HCT116 (cell line): ENCODE data around the gene ASPRV1. TPM values are rescaled to one million over a fixed set of nuclear protein-coding genes. Genes with fewer than 3 reads are reported as not detected.

Experiments used
- ATAC-seq: fragments of 200-7000 bp; cut with Tn5 transposase; 2 replicates; pipeline ENCODE4 v1.9.1; 2020; ENCODE audit warnings: mild to moderate bottlenecking, moderate library complexity
- BruUV-seq: library from RNA; stranded (reverse); fragments of 400-500 nt; replicated peaks from 2 replicates; lab custom pipeline; 2021; lab: Mats Ljungman, UMichigan
- CTCF ChIA-PET: fragments of 300-600 bp; sonication (Branson Sonifier 250); formaldehyde crosslinking; loops from one replicate; lab custom pipeline; 2021; ENCODE audit warnings: antibody characterized with exemption; lab: Charles Lee
- POLR2A ChIA-PET: fragments of 300-600, 350-600 bp; sonication (Branson Sonifier 250); formaldehyde crosslinking; loops from one replicate; lab custom pipeline; 2021; ENCODE audit warnings: antibody characterized with exemption; lab: Charles Lee
- RAD21 ChIA-PET, 2 experiments: fragments of 300-600 bp; sonication (Branson Sonifier 250); formaldehyde crosslinking; loops; one replicate each; lab custom pipeline; 2023; ENCODE audit warnings: low total read pairs in 2 of 2; ENCODE audit not compliant: uncharacterized antibody in 2 of 2, unreplicated experiment in 2 of 2, low non-redundant PET in 1 of 2; lab: Charles Lee
- DNase-seq: peaks from one replicate; pipeline ENCODE4 v3.0.0-alpha.2; 2010; ENCODE audit warnings: low read depth, low spot score
- H2AFZ ChIP-seq: fragments of 200-600 bp; shearing (Covaris generic), sonication (generic); 2 replicates; pipeline ENCODE4 v1.6.1; 2017; ENCODE audit warnings: low read depth, mixed run types, mixed read lengths, antibody characterized with exemption, low read length; ENCODE audit not compliant: poor library complexity, severe bottlenecking
- H3K27ac ChIP-seq: 2 replicates; pipeline ENCODE4 v1.5.1; 2012; ENCODE audit warnings: low read depth, low read length
- H3K27me3 ChIP-seq: fragments of 200-600 bp; sonication (generic); 2 replicates; pipeline ENCODE4 v1.6.1; 2016; ENCODE audit warnings: mixed run types, low read length, mixed read lengths; ENCODE audit not compliant: insufficient read depth
- H3K36me3 ChIP-seq, 2 experiments: fragments of 200-500 bp in 1 of 2; fragments of 200-600 bp in 1 of 2; sonication (Bioruptor generic) in 1 of 2; sonication (generic) in 1 of 2; 2 replicates each; pipeline versions ENCODE4 v1.5.1 to v1.6.1; 2014 to 2016; ENCODE audit warnings: low read length in 2 of 2, inconsistent platforms in 1 of 2, mixed read lengths in 1 of 2, mixed run types in 1 of 2; ENCODE audit not compliant: insufficient read depth in 2 of 2, control insufficient read depth in 1 of 2
- H3K4me1 ChIP-seq, 2 experiments: fragments of 200-600 bp in 1 of 2; sonication (generic) in 1 of 2; 2 replicates each; pipeline versions ENCODE4 v1.5.1 to v1.6.1; 2012 to 2017; ENCODE audit warnings: low read length in 2 of 2, inconsistent platforms in 1 of 2, mild to moderate bottlenecking in 1 of 2, mixed read lengths in 1 of 2, mixed run types in 1 of 2, moderate library complexity in 1 of 2; ENCODE audit not compliant: insufficient read depth in 2 of 2, control insufficient read depth in 1 of 2
- H3K4me2 ChIP-seq: fragments of 200-600 bp; sonication (generic); 2 replicates; pipeline ENCODE4 v1.6.1; 2017; ENCODE audit warnings: mixed run types, low read length, mixed read lengths
- H3K4me3 ChIP-seq, 2 experiments: fragments of 200-600 bp in 1 of 2; sonication (generic) in 1 of 2; replicated peaks in 1 of 2; 2 replicates each; pipeline ENCODE4 v1.5.1; 2011 to 2016; ENCODE audit warnings: low read length in 2 of 2, control low read depth in 1 of 2, low read depth in 1 of 2, mild to moderate bottlenecking in 1 of 2, mixed read lengths in 1 of 2, mixed run types in 1 of 2
- H3K79me2 ChIP-seq: fragments of 200-600 bp; sonication (generic); 2 replicates; pipeline ENCODE4 v1.6.1; 2017; ENCODE audit warnings: mild to moderate bottlenecking, mixed run types, low read length, moderate library complexity, mixed read lengths; ENCODE audit not compliant: insufficient read depth
- H3K9ac ChIP-seq: fragments of 200-600 bp; sonication (generic); 2 replicates; pipeline ENCODE4 v1.6.1; 2016; ENCODE audit warnings: low read length, mixed read lengths
- H3K9me2 ChIP-seq: fragments of 200-600 bp; sonication (generic), shearing (Covaris generic); 2 replicates; pipeline ENCODE4 v1.6.1; 2017; ENCODE audit warnings: mixed run types, mild to moderate bottlenecking, moderate library complexity; ENCODE audit not compliant: insufficient read depth
- H3K9me3 ChIP-seq, 2 experiments: fragments of 200-500 bp in 1 of 2; fragments of 200-600 bp in 1 of 2; sonication (Bioruptor generic) in 1 of 2; sonication (generic) in 1 of 2; 2 replicates each; pipeline ENCODE4 v1.6.1; 2014 to 2017; ENCODE audit warnings: low read length in 2 of 2, mixed read lengths in 2 of 2, inconsistent platforms in 1 of 2, low read depth in 1 of 2, mild to moderate bottlenecking in 1 of 2, mixed run types in 1 of 2, moderate library complexity in 1 of 2; ENCODE audit not compliant: control insufficient read depth in 1 of 2, insufficient read depth in 1 of 2
- H4K20me1 ChIP-seq: fragments of 200-600 bp; sonication (generic), shearing (Covaris generic); 2 replicates; pipeline ENCODE4 v1.6.1; 2017; ENCODE audit warnings: mixed run types, mild to moderate bottlenecking, moderate library complexity; ENCODE audit not compliant: insufficient read depth
- ATF3 ChIP-seq: IDR thresholded peaks from 2 replicates; pipeline ENCODE4 v1.6.1; 2012
- CBX3 ChIP-seq: IDR thresholded peaks from 2 replicates; pipeline ENCODE4 v1.6.1; 2012; ENCODE audit warnings: low read depth
- CEBPB ChIP-seq: IDR thresholded peaks from 2 replicates; pipeline ENCODE4 v1.6.1; 2012; ENCODE audit warnings: low read depth
- ELF1 ChIP-seq: IDR thresholded peaks from 2 replicates; pipeline ENCODE4 v1.6.1; 2012; ENCODE audit warnings: low read depth, borderline replicate concordance
- EZH2 ChIP-seq: fragments of 200-600 bp; sonication (generic); IDR thresholded peaks from 2 replicates; pipeline ENCODE4 v1.6.1; 2017; ENCODE audit warnings: antibody characterized with exemption, mixed run types
- FOSL1 ChIP-seq: IDR thresholded peaks from 2 replicates; pipeline ENCODE4 v1.6.1; 2012; ENCODE audit warnings: low read depth
- JUND ChIP-seq: IDR thresholded peaks from 2 replicates; pipeline ENCODE4 v1.6.1; 2012
- SIN3A ChIP-seq: IDR thresholded peaks from 2 replicates; pipeline ENCODE4 v1.6.1; 2012; ENCODE audit warnings: low read depth
- SP1 ChIP-seq: IDR thresholded peaks from 2 replicates; pipeline ENCODE4 v1.6.1; 2012; ENCODE audit warnings: low read depth
- SRF ChIP-seq: IDR thresholded peaks from 2 replicates; pipeline ENCODE4 v1.6.1; 2012; ENCODE audit warnings: low read depth
- YY1 ChIP-seq: IDR thresholded peaks from 2 replicates; pipeline ENCODE4 v1.6.1; 2011; ENCODE audit warnings: low read length, low read depth, moderate library complexity, mild to moderate bottlenecking; ENCODE audit not compliant: insufficient replicate concordance; ENCODE audit errors: extremely low read depth
- intact Hi-C: fragments of 100-400 bp; cut with micrococcal nuclease; formaldehyde crosslinking; loops from 2 replicates; pipeline ENCODE4 v1.10.0; 2022
- total RNA-seq: library from RNA; stranded (reverse); gene quantifications from one replicate; pipeline ENCODE4 v1.2.1, GENCODE V29; 2021; ENCODE audit not compliant: unreplicated experiment

Gene ASPRV1
- total RNA-seq, 1 experiment from 2014 or later, result 1.1 TPM

GRCh38 chr2:69992310-69993047 lies 31.0 kb upstream of the ASPRV1 start:
- Histone ChIP-seq H3K27ac (no peak overlapping the region), H3K9ac (no peak overlapping the region), H3K4me1 (peaks cover 14 to 31% of the 10 kb centered on the region in 2 experiments), H3K4me3 (no peak overlapping the region), H3K4me2 (no peak overlapping the region), H2AFZ (no peak overlapping the region), H4K20me1 (no peaks in the 10 kb centered on the region), H3K79me2 (no peaks in the 10 kb centered on the region), H3K36me3 (no peaks in the 10 kb centered on the region), H3K9me2 (no peaks in the 10 kb centered on the region), H3K27me3 (no peaks in the 10 kb centered on the region), H3K9me3 (no peaks in the 10 kb centered on the region)
- intact Hi-C loops, result no loop called here
- no peak for ATAC-seq
- TF ChIP-seq ELF1 (no peak), FOSL1 (no peak), CBX3 (no peak), JUND (no peak), SRF (no peak)
- POLR2A ChIA-PET, result no interaction called here
- BruUV-seq, result no TSS peak
- RAD21 ChIA-PET, result no interaction called here
- no peak for DNase-seq
- CTCF ChIA-PET, result no interaction called here

GRCh38 chr2:69989441-69990105 lies 28.1 kb upstream of the ASPRV1 start:
- Histone ChIP-seq H3K4me3 (no peak overlapping the region), H3K9me2 (no peaks in the 10 kb centered on the region), H3K79me2 (no peaks in the 10 kb centered on the region), H3K4me1 (peaks cover 9 to 14% of the 10 kb centered on the region in 2 experiments), H3K9me3 (no peaks in the 10 kb centered on the region), H3K27ac (peak overlapping the region; percentile 23; the same call in 1 of the 2 replicates), H3K9ac (no peak overlapping the region; the same call in 1 of the 2 replicates), H3K36me3 (no peaks in the 10 kb centered on the region), H3K4me2 (peak overlapping the region; percentile 41), H4K20me1 (no peaks in the 10 kb centered on the region), H3K27me3 (no peaks in the 10 kb centered on the region), H2AFZ (no peak overlapping the region)
- no TSS peak for BruUV-seq
- ChIA-PET POLR2A (no interaction called here), RAD21 (no interaction called here), CTCF (no interaction called here)
- intact Hi-C loops, result no loop called here
- TF ChIP-seq YY1 (no peak), SIN3A (no peak), SRF (no peak), SP1 (0 out of 2 replicates have a peak, but pooled peaks have one; percentile 18), EZH2 (no peak), CBX3 (no peak), ATF3 (no peak), CEBPB (no peak)
- DNase-seq (no peak), ATAC-seq (peak; percentile 56)
